Measurements from ENCODE around the gene LZTR1. TPM values are rescaled to one million over a fixed set of nuclear protein-coding genes. Genes with fewer than 3 reads are reported as not detected.

Gene LZTR1
- total and polyA plus RNA-seq, 2 experiments from 2014 or later = 9.2 to 39.9 TPM

GRCh38 chr22:21012446-21013407 is 30.6 kb downstream of the LZTR1 start:
- Histone ChIP-seq H3K79me2 (replicated peaks; ENCODE audit: insufficient read depth) (no peaks in the 10 kb centered on the region), H3K4me3 (no peak overlapping the region), H3F3A (replicated peaks; ENCODE audit: low read depth) (no peaks in the 10 kb centered on the region), H4K20me1 (replicated peaks; ENCODE audit: insufficient read depth) (no peaks in the 10 kb centered on the region), H2AFZ (no peak overlapping the region), H3K4me2 (peak overlapping the region; percentile 91; the same call in 1 of the 2 replicates), H3K4me1 (ENCODE audit: insufficient read depth) (peaks cover 18% of the 10 kb centered on the region), H3K36me3 (ENCODE audit: insufficient read depth) (no peaks in the 10 kb centered on the region), H3K9me2 (ENCODE audit: insufficient read depth) (no peaks in the 10 kb centered on the region), H3K27me3 (ENCODE audit: insufficient read depth) (no peaks in the 10 kb centered on the region), H3K27ac (ENCODE audit: low read depth) (no peak overlapping the region)
- TF ChIP-seq NANOG (IDR thresholded peaks at IDR 0.05; ENCODE audit: borderline replicate concordance) (no peak), EZH2phosphoT487 (IDR thresholded peaks at IDR 0.05; ENCODE audit: unreplicated experiment) (no peak), JUNB (IDR thresholded peaks at IDR 0.05; ENCODE audit: unreplicated experiment) (no peak), ETS1 (IDR thresholded peaks at IDR 0.05) (no peak), CREB1 (CRISPR knock-in tag; IDR thresholded peaks at IDR 0.05; ENCODE audit: low read depth) (no peak), ZNF331 (CRISPR knock-in tag; IDR thresholded peaks at IDR 0.05; ENCODE audit: low read depth) (no peak), REST (IDR thresholded peaks at IDR 0.05; ENCODE audit: unreplicated experiment) (no peak), CTCF (conservative IDR thresholded peaks at IDR 0.05; ENCODE audit: low read depth in 2 of 2) (no peak), ZNF114 (CRISPR knock-in tag; IDR thresholded peaks at IDR 0.05) (no peak), EZH2 (IDR thresholded peaks at IDR 0.05; ENCODE audit: low read depth, unreplicated experiment) (no peak), POLR2AphosphoS5 (IDR thresholded peaks at IDR 0.05; ENCODE audit: low read depth) (no peak), ZNF462 (CRISPR knock-in tag; IDR thresholded peaks at IDR 0.05) (no peak), STAT1 (IDR thresholded peaks at IDR 0.05; ENCODE audit: unreplicated experiment) (no peak)
- H3K36me3 Mint-ChIP-seq (ENCODE audit: low read depth) = no peaks in the 10 kb centered on the region
- H3K4me1 Mint-ChIP-seq = peaks cover 43% of the 10 kb centered on the region
- ATAC-seq (no peak), DNase-seq (ENCODE audit: low spot score) (no peak)
- H3K27ac Mint-ChIP-seq = no peak overlapping the region
- H3K9me3 Mint-ChIP-seq = no peaks in the 10 kb centered on the region
- H3K27me3 Mint-ChIP-seq (ENCODE audit: insufficient read depth, low read depth, poor library complexity) = peaks cover 25% of the 10 kb centered on the region
- H3K4me3 Mint-ChIP-seq = peak overlapping the region; percentile 87
